B cell (primary cell): ENCODE data around the gene SPOCK3.

ENCODE experiments used
- CTCF ChIP-seq: fragments of 200-600 bp; IDR thresholded peaks from one replicate; pipeline ENCODE4 v1.8.0; 2022; ENCODE audit warnings: antibody characterized with exemption, mild to moderate bottlenecking
- EZH2 ChIP-seq: IDR thresholded peaks from 2 replicates; pipeline ENCODE4 v1.6.1; 2012; ENCODE audit warnings: borderline replicate concordance, low read depth, mild to moderate bottlenecking, moderate library complexity, low read length; ENCODE audit not compliant: insufficient read depth, poor library complexity, severe bottlenecking

- no peak for TF ChIP-seq CTCF
- no peak for TF ChIP-seq EZH2
Observed at GRCh38 chr4:167034983-167035382, 199.3 kb downstream of the SPOCK3 start.
